DOHH2 (cell line): ENCODE data around the gene CHST3.

ENCODE experiments used
- H3F3A ChIP-seq: fragments of 200-600 bp; sonication (generic), shearing (Covaris generic); 2 replicates; pipeline ENCODE4 v1.6.0; 2016; ENCODE audit warnings: antibody characterized with exemption, mild to moderate bottlenecking; ENCODE audit not compliant: control insufficient read depth, insufficient read depth
- H3K27ac ChIP-seq: fragments of 200-600 bp; sonication (generic); 2 replicates; pipeline ENCODE4 v1.5.1; 2014; ENCODE audit warnings: low read depth, mild to moderate bottlenecking, low read length, moderate library complexity
- H3K27me3 ChIP-seq: fragments of 200-600 bp; sonication (generic); 2 replicates; pipeline ENCODE4 v1.6.1; 2014; ENCODE audit warnings: mild to moderate bottlenecking, low read length, mixed read lengths; ENCODE audit not compliant: control insufficient read depth
- H3K36me3 ChIP-seq: fragments of 200-600 bp; sonication (generic); 2 replicates; pipeline ENCODE4 v1.6.1; 2014; ENCODE audit warnings: mild to moderate bottlenecking, low read length, moderate library complexity, mixed read lengths; ENCODE audit not compliant: control insufficient read depth
- H3K4me1 ChIP-seq: fragments of 200-600 bp; sonication (generic); 2 replicates; pipeline ENCODE4 v1.6.1; 2014; ENCODE audit warnings: mild to moderate bottlenecking, low read length, mixed read lengths; ENCODE audit not compliant: control insufficient read depth
- H3K4me2 ChIP-seq: fragments of 200-600 bp; sonication (generic); 2 replicates; pipeline ENCODE4 v1.6.0; 2014; ENCODE audit warnings: mild to moderate bottlenecking, low read length, moderate library complexity
- H3K4me3 ChIP-seq: fragments of 200-600 bp; sonication (generic); 2 replicates; pipeline ENCODE4 v1.5.1; 2014; ENCODE audit warnings: mild to moderate bottlenecking, low read length, mixed read lengths
- H3K79me2 ChIP-seq: fragments of 200-600 bp; sonication (generic); 2 replicates; pipeline ENCODE4 v1.6.1; 2014; ENCODE audit warnings: mild to moderate bottlenecking, low read length, mixed read lengths; ENCODE audit not compliant: control insufficient read depth
- H3K9me2 ChIP-seq: fragments of 200-600 bp; sonication (generic); replicated peaks from 2 replicates; pipeline ENCODE4 v1.6.1; 2014; ENCODE audit warnings: mild to moderate bottlenecking, low read length, mixed read lengths; ENCODE audit not compliant: control insufficient read depth
- H3K9me3 ChIP-seq: fragments of 200-600 bp; sonication (generic); 2 replicates; pipeline ENCODE4 v1.6.1; 2014; ENCODE audit warnings: antibody characterized with exemption, low read length, mixed read lengths; ENCODE audit not compliant: control insufficient read depth, insufficient read depth
- H4K20me1 ChIP-seq: fragments of 200-600 bp; sonication (generic); 2 replicates; pipeline ENCODE4 v1.6.0; 2014; ENCODE audit warnings: low read depth, mild to moderate bottlenecking, antibody characterized with exemption, low read length, moderate library complexity; ENCODE audit not compliant: control insufficient read depth, insufficient read depth
- CTCF ChIP-seq: fragments of 200-600 bp; sonication (generic); IDR thresholded peaks from one replicate; pipeline ENCODE4 v1.5.1; 2014; ENCODE audit warnings: antibody characterized with exemption, mild to moderate bottlenecking, low read depth, low read length; ENCODE audit not compliant: poor library complexity, severe bottlenecking
- EZH2phosphoT487 ChIP-seq: fragments of 200-600 bp; sonication (generic); IDR thresholded peaks from 2 replicates; pipeline ENCODE4 v1.6.1; 2017; ENCODE audit warnings: borderline replicate concordance, mild to moderate bottlenecking, antibody characterized with exemption, low read length, moderate library complexity, mixed read lengths

CHST3 gene

DNA sequence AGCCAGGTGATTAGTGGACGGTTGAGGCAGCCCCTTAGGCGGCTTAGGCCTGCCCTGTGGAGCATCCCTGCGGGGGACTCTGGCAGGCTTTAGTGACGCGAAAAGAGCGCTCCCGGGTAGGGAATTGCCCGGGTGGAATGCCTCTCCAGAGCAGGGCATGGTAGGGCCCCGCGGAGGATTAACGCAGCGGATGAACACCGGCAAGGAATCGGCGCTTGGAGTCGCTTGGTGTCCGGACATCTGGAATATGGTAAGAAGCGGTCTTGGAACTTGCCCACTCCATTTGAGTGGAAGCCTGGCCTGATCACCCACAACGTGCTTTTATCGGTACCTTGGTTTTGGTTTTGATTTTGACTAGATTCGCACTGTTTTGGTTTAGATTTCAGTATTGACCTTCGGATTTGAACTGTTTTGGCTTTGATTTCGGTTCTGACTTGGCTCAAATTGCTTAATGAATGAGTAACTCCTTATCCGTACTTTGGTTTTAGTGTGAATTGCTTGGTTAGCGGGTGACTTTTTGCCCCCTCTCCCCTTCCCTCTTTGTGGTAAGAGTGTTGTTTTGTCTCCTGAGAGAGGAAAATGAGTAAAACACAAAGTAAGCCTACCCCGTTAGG lies 24.2 kb upstream of the CHST3 start:
- H3K9me2 ChIP-seq = no peaks in the 10 kb centered on the region
- no peak for TF ChIP-seq CTCF
- TF ChIP-seq EZH2phosphoT487 = no peak
- H3K4me2 ChIP-seq = no peak overlapping the region
- H3F3A ChIP-seq = no peaks in the 10 kb centered on the region
- H3K9me3 ChIP-seq = peaks cover 12% of the 10 kb centered on the region; the same call in 1 of the 2 replicates
- no peaks in the 10 kb centered on the region for H3K4me1 ChIP-seq
- no peak overlapping the region for H3K27ac ChIP-seq
- H4K20me1 ChIP-seq = no peaks in the 10 kb centered on the region
- H3K79me2 ChIP-seq = no peaks in the 10 kb centered on the region
- H3K4me3 ChIP-seq = no peak overlapping the region
- no peaks in the 10 kb centered on the region for H3K36me3 ChIP-seq
- no peaks in the 10 kb centered on the region for H3K27me3 ChIP-seq

DNA sequence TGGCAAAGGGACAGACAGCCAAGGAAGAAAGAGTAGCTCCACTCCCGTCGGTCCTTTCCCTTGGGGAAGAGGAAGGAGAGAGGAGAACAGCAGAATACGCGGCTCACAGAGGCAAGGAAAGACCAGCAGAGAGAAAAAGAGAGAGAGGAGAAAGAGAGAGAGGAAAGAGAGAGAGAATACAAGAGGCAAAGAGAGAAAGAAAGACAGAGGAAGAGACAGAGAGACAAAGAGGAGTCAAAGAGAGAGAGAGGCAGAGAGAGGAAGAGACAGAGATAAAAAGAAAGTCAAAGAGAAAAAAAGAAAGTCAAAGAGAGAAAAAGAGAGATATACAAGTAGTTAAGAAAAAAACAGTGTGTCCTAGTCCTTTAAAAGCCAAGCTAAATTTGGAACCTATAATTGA lies 23.4 kb upstream of the CHST3 start:
- no peaks in the 10 kb centered on the region for H3K79me2 ChIP-seq
- peaks cover 16% of the 10 kb centered on the region for H3K9me3 ChIP-seq
- no peak overlapping the region for H3K27ac ChIP-seq
- H4K20me1 ChIP-seq = no peaks in the 10 kb centered on the region
- no peaks in the 10 kb centered on the region for H3K4me1 ChIP-seq
- no peak overlapping the region for H3K4me3 ChIP-seq
- H3K9me2 ChIP-seq = no peaks in the 10 kb centered on the region
- no peaks in the 10 kb centered on the region for H3K27me3 ChIP-seq
- TF ChIP-seq CTCF (no peak), EZH2phosphoT487 (no peak)
- no peak overlapping the region for H3K4me2 ChIP-seq
- H3K36me3 ChIP-seq = no peaks in the 10 kb centered on the region
- no peaks in the 10 kb centered on the region for H3F3A ChIP-seq

- no peaks in the 10 kb centered on the region for H3K36me3 ChIP-seq
Observed at GRCh38 chr10:71941318-71941717, 22.9 kb upstream of the CHST3 start.

More at GRCh38 chr10:71941318-71941717, 22.9 kb upstream of the CHST3 start:
- H3K4me3 ChIP-seq = no peak overlapping the region
- no peaks in the 10 kb centered on the region for H3K27me3 ChIP-seq
- H3K79me2 ChIP-seq = no peaks in the 10 kb centered on the region
- no peak overlapping the region for H3K4me2 ChIP-seq
- no peak overlapping the region for H3K27ac ChIP-seq
- H4K20me1 ChIP-seq = no peaks in the 10 kb centered on the region
- TF ChIP-seq EZH2phosphoT487 = no peak
- no peak for TF ChIP-seq CTCF
- no peaks in the 10 kb centered on the region for H3K9me2 ChIP-seq
- H3K9me3 ChIP-seq = peaks cover 22% of the 10 kb centered on the region
- H3K4me1 ChIP-seq = no peaks in the 10 kb centered on the region
- no peaks in the 10 kb centered on the region for H3F3A ChIP-seq
